Brain microvascular endothelial cell (primary cell): Measurements from ENCODE around the gene TEX36.
"Not testable (repeated sequence)": the region's sequence is repeated elsewhere in the genome, so short reads cannot be mapped to it uniquely, and the experiment has no call there.

ENCODE experiments used
- DNase-seq: peaks from one replicate; pipeline ENCODE4 v3.0.0-alpha.2; 2020
- H3K27ac ChIP-seq: fragments of 250-450 bp; sonication (Bioruptor Pico); 2 replicates; pipeline ENCODE4 v1.5.1; 2020; ENCODE audit warnings: mild to moderate bottlenecking, moderate library complexity
- H3K27me3 ChIP-seq: fragments of 250-450 bp; sonication (Bioruptor Pico); replicated peaks from 2 replicates; pipeline ENCODE4 v1.5.1; 2020; ENCODE audit warnings: mild to moderate bottlenecking
- H3K36me3 ChIP-seq: fragments of 250-450 bp; sonication (Bioruptor Pico); replicated peaks from 2 replicates; pipeline ENCODE4 v1.5.1; 2020; ENCODE audit warnings: mild to moderate bottlenecking
- H3K4me3 ChIP-seq: 2 replicates; pipeline ENCODE4 v1.5.1; 2011; ENCODE audit warnings: low read depth, mild to moderate bottlenecking, control low read depth, low read length, moderate library complexity
- CTCF ChIP-seq: IDR thresholded peaks from 2 replicates; pipeline ENCODE4 v1.5.1; 2011; ENCODE audit warnings: low read depth, mild to moderate bottlenecking, moderate library complexity, low read length, control low read depth, inconsistent platforms; ENCODE audit errors: missing control alignments
- in situ Hi-C: cut with HindIII; loops from 2 replicates; pipeline ENCODE4 v1.10.0; 2017; ENCODE audit warnings: low sequenced_read_pairs, low pct_ligation_motif_present

TEX36 gene

GRCh38 chr10:125626671-125627070, 56.3 kb downstream of the TEX36 start:
- TF ChIP-seq CTCF, result no peak
- Histone ChIP-seq H3K4me3 (no peak overlapping the region), H3K27me3 (no peaks in the 10 kb centered on the region), H3K36me3 (no peaks in the 10 kb centered on the region), H3K27ac (no peak overlapping the region)
- in situ Hi-C loops, result no loop called here
- DNase-seq, result no peak

GRCh38 chr10:125625586-125625985, 57.4 kb downstream of the TEX36 start:
- in situ Hi-C loops, result no loop called here

GRCh38 chr10:125624800-125625199, 58.2 kb downstream of the TEX36 start:
- in situ Hi-C loops, result no loop called here
- no peak overlapping the region for H3K4me3 ChIP-seq
- no peak for TF ChIP-seq CTCF
- H3K36me3 ChIP-seq, result no peaks in the 10 kb centered on the region
- no peak overlapping the region for H3K27ac ChIP-seq
- no peaks in the 10 kb centered on the region for H3K27me3 ChIP-seq
- DNase-seq, result no peak

More at GRCh38 chr10:125625586-125625985, 57.4 kb downstream of the TEX36 start:
- Histone ChIP-seq H3K4me3 (no peak overlapping the region), H3K27me3 (no peaks in the 10 kb centered on the region), H3K36me3 (no peaks in the 10 kb centered on the region), H3K27ac (no peak overlapping the region)
- no peak for TF ChIP-seq CTCF
- no peak for DNase-seq

GRCh38 chr10:125621052-125621451, 61.9 kb downstream of the TEX36 start:
- Histone ChIP-seq H3K36me3 (no peaks in the 10 kb centered on the region), H3K27me3 (no peaks in the 10 kb centered on the region), H3K4me3 (no peak overlapping the region), H3K27ac (no peak overlapping the region)
- DNase-seq, result no peak
- in situ Hi-C loops, result no loop called here
- TF ChIP-seq CTCF, result no peak

GRCh38 chr10:125620401-125620800, 62.6 kb downstream of the TEX36 start:
- Histone ChIP-seq H3K36me3 (no peaks in the 10 kb centered on the region), H3K4me3 (no peak overlapping the region), H3K27ac (no peak overlapping the region), H3K27me3 (no peaks in the 10 kb centered on the region)
- no peak for DNase-seq
- in situ Hi-C loops, result no loop called here
- no peak for TF ChIP-seq CTCF

GRCh38 chr10:125613062-125613461, 69.9 kb downstream of the TEX36 start:
- H3K27me3 ChIP-seq, H3K27ac ChIP-seq, in situ Hi-C loops, H3K36me3 ChIP-seq, DNase-seq, H3K4me3 ChIP-seq: not testable (repeated sequence)

GRCh38 chr10:125611756-125612155, 71.2 kb downstream of the TEX36 start:
- DNase-seq, result no peak
- Histone ChIP-seq H3K27ac (no peak overlapping the region), H3K4me3 (no peak overlapping the region), H3K36me3 (no peaks in the 10 kb centered on the region), H3K27me3 (no peaks in the 10 kb centered on the region)
- no peak for TF ChIP-seq CTCF
- in situ Hi-C loops, result no loop called here
